Coronary artery (tissue), 2 donors: ENCODE measurements around the gene STMND1.

Experiments
- DNase-seq: peaks from one replicate; pipeline ENCODE4 v3.0.0-alpha.2; 2017; ENCODE audit warnings: low spot score
- H3K27ac ChIP-seq, 2 donors: fragments of 200-600 bp; sonication (generic); one replicate each; pipeline ENCODE4 v1.5.1; 2016 to 2019
- H3K4me3 ChIP-seq: fragments of 200-600 bp; sonication (generic); 2 replicates; pipeline ENCODE4 v1.5.1; 2016; ENCODE audit warnings: mild to moderate bottlenecking, moderate library complexity
- TF ChIP-seq, protein P1 (sequence below): fragments of 200-600 bp; sonication (generic); IDR thresholded peaks from one replicate; pipeline ENCODE4 v1.5.1; 2019; ENCODE audit warnings: antibody characterized with exemption

Gene STMND1

DNA sequence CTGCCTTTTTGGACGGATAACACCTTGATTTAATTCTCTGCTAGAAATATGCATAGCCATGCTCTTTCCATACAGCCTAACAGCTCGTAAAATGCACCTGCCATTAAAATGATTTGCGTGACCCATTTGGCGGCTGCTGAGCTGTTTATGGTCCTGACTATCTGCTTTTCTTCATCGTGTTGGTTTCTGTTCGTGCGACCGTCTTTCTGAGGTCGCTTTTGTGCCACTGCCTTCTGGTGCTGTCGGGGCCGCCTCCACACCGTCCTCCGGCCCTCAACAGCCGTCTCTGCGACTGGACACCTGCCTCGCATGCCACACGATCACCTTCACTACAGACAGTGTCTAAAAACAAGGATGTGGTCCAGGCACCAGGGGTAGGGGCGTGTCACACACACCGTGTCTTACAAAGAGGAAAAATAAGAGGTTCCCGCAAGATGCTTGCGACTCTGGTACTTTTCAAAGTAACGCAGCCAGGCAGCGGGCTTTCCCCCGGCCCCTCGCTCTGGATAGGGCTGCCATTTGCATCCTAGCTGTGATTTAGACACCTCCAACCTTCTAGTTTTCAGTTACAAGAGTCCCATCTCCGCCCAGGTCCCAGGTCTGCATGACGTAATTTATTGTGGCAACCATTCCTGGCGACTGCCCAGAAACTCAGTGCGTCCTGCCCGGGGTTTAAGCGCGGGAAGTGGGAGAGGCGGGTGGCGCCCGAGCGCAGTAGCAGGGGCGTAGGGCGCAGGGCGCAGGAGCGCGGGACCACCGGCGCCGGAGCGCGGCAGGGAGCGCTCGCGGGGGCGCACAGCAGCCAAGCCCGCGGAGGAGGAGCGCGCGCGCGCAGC, at the start of gene STMND1:
Gene STMND1 (plus strand): TSS at position 629 of the 836 bp plus-strand sequence. CDS start 208 bp downstream, outside the sequence.
- peak within 1 kb of the TSS; percentile 64 for H3K4me3 ChIP-seq
- H3K27ac ChIP-seq, result no peak within 1 kb of the TSS
- TF ChIP-seq, protein P1, sequence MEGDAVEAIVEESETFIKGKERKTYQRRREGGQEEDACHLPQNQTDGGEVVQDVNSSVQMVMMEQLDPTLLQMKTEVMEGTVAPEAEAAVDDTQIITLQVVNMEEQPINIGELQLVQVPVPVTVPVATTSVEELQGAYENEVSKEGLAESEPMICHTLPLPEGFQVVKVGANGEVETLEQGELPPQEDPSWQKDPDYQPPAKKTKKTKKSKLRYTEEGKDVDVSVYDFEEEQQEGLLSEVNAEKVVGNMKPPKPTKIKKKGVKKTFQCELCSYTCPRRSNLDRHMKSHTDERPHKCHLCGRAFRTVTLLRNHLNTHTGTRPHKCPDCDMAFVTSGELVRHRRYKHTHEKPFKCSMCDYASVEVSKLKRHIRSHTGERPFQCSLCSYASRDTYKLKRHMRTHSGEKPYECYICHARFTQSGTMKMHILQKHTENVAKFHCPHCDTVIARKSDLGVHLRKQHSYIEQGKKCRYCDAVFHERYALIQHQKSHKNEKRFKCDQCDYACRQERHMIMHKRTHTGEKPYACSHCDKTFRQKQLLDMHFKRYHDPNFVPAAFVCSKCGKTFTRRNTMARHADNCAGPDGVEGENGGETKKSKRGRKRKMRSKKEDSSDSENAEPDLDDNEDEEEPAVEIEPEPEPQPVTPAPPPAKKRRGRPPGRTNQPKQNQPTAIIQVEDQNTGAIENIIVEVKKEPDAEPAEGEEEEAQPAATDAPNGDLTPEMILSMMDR, result no peak
- no peak for DNase-seq

DNA sequence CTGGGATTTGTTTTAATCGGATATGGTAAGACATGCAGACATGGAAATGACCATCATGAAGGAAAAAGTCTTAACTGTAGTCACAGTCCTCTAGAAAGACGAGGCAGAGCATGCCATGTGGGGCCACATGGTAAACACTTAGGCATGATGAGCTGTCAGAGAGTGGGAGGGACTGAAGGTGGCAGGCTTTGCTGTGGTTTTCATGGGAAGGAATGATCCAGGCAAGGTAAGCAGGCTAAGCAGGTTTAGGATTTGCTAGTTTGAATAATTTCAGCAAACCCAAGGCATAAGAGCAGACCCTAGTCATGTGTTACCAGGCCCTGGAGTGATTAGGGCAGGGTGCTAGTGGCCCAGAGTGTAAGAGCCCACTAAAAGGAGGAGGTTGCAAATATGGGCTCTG, 47.2 kb upstream of the STMND1 start:
- Histone ChIP-seq H3K27ac (no peak overlapping the region), H3K4me3 (no peak overlapping the region)
- TF ChIP-seq, protein P1, result no peak
- DNase-seq, result no peak

GRCh38 chr6:17057322-17057721, 44.5 kb upstream of the STMND1 start:
- no peak for DNase-seq
- TF ChIP-seq, protein P1, result no peak
- Histone ChIP-seq H3K27ac (no peak overlapping the region), H3K4me3 (no peak overlapping the region)

DNA sequence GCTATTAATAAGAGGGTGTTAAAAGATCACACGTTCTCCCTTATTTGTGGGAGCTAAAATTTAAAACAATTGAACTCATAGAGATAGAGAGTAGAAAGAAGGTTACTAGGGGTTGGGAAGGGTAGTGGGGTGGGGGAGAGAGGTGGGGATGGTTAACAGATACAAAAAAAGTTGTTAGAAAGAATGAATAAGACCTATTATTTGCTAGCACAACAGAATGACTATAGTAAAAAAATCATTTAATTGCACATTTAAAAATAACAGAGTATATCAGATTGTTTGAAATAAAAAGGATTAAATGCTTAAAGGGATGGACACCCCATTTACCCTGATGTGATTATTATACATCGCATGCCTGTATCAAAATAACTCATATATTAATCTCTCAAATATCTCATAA, 43.3 kb upstream of the STMND1 start:
- DNase-seq, result no peak
- TF ChIP-seq, protein P1, result no peak

DNA sequence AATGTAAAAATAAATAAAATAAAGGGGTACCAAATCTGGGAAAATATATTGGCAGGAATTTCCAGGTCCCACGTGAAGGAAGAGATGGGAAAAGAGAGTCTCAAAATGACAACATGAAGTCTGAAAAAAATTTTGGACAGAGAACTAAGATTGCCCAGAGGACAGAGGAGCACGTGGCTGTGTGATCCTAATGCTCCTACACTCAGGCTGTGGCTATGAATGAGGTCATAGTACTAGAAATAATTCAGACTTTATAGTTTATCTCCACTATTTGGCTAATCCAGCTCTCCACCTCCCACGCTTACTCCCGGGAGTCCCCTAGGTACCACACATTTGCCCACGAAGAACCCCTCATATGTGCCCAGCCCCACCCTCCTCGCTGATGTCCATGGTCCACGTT, 42.8 kb upstream of the STMND1 start:
- TF ChIP-seq, protein P1, result no peak
- Histone ChIP-seq H3K4me3 (no peak overlapping the region), H3K27ac (no peak overlapping the region)
- DNase-seq, result no peak

More for the DNA sequence above, 43.3 kb upstream of the STMND1 start:
- H3K27ac ChIP-seq, result no peak overlapping the region
- H3K4me3 ChIP-seq, result no peak overlapping the region

- TF ChIP-seq, protein P1, result no peak
- no peak overlapping the region for H3K4me3 ChIP-seq
- H3K27ac ChIP-seq, result no peak overlapping the region
- DNase-seq, result no peak
These were observed 42.0 kb upstream of the STMND1 start for GRCh38 chr6:17059850-17060249.

GRCh38 chr6:17061097-17061496, 40.8 kb upstream of the STMND1 start:
- no peak overlapping the region for H3K27ac ChIP-seq
- H3K4me3 ChIP-seq, result no peak overlapping the region
- TF ChIP-seq, protein P1, result no peak
- DNase-seq, result no peak
